COLO829 (cell line): ENCODE data around the gene FOXJ3.

ENCODE experiments used
- DNase-seq: peaks from one replicate; pipeline ENCODE4 v3.0.0; 2012; ENCODE audit warnings: low spot score

The FOXJ3 gene

GRCh38 chr1:42189931-42190853, 144.8 kb downstream of the FOXJ3 start:
- DNase-seq, result no peak

- no peak for DNase-seq
These were observed 148.9 kb downstream of the FOXJ3 start for GRCh38 chr1:42186152-42186551.

GRCh38 chr1:42184616-42185015, 150.4 kb downstream of the FOXJ3 start:
- no peak for DNase-seq

- DNase-seq, result no peak
These were observed 151.1 kb downstream of the FOXJ3 start for GRCh38 chr1:42183957-42184268.

GRCh38 chr1:42183210-42183956, 151.7 kb downstream of the FOXJ3 start:
- no peak for DNase-seq

- no peak for DNase-seq
These were observed 153.3 kb downstream of the FOXJ3 start for GRCh38 chr1:42181687-42182086.

GRCh38 chr1:42179900-42180329, 155.1 kb downstream of the FOXJ3 start:
- DNase-seq, result no peak

GRCh38 chr1:42179275-42179674, 155.8 kb downstream of the FOXJ3 start:
- DNase-seq, result no peak

- peak; percentile 19 for DNase-seq
These were observed 156.8 kb downstream of the FOXJ3 start for GRCh38 chr1:42178249-42178648.

- DNase-seq, result peak; percentile 69
These were observed 157.5 kb downstream of the FOXJ3 start for GRCh38 chr1:42177541-42177981.

- peak; percentile 18 for DNase-seq
These were observed 158.0 kb downstream of the FOXJ3 start for GRCh38 chr1:42176902-42177519.

- no peak for DNase-seq
These were observed 159.6 kb downstream of the FOXJ3 start for GRCh38 chr1:42175314-42176054.

GRCh38 chr1:42173961-42174735, 160.9 kb downstream of the FOXJ3 start:
- peak; percentile 48 for DNase-seq

GRCh38 chr1:42173155-42173933, 161.7 kb downstream of the FOXJ3 start:
- DNase-seq, result peak; percentile 50

GRCh38 chr1:42172381-42173133, 162.5 kb downstream of the FOXJ3 start:
- no peak for DNase-seq

- DNase-seq, result no peak
These were observed 163.3 kb downstream of the FOXJ3 start for GRCh38 chr1:42171679-42172266.

- DNase-seq, result no peak
These were observed 164.0 kb downstream of the FOXJ3 start for GRCh38 chr1:42170779-42171621.

- no peak for DNase-seq
These were observed 166.3 kb downstream of the FOXJ3 start for GRCh38 chr1:42168763-42169162.

- DNase-seq, result no peak
These were observed 166.7 kb downstream of the FOXJ3 start for GRCh38 chr1:42168391-42168670.
